ENCODE data around the gene RANBP9. TPM values are rescaled to one million over a fixed set of nuclear protein-coding genes. Genes with fewer than 3 reads are reported as not detected.

The RANBP9 gene
- total RNA-seq, 1 donor from 2014 or later = 39.1 TPM

DNA sequence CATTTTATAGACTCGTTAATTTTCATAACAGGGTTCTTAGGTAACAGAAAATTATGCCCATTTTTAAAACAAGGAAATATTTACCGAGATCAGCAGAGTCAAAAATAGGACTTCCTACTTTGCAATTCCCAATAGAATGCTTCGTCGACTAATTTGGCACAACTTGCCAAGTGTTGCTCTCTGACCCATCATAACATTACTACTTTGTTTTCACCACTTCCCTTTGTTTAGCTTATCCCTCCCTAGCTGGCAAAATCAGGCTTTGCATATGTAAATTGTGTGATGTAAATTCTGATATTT lies 914 bp upstream of the RANBP9 start:
- peak overlapping the region; percentile 86 to 91 (median 86) for H3K4me3 ChIP-seq (ENCODE audit: low read length in 3 of 3)
- no peaks in the 10 kb centered on the region for H3K36me3 ChIP-seq (ENCODE audit: control insufficient read depth in 3 of 3, insufficient read depth in 3 of 3, low read length in 3 of 3)
- no peaks in the 10 kb centered on the region for H3K27me3 ChIP-seq (ENCODE audit: control insufficient read depth in 3 of 3, insufficient read depth in 3 of 3, low read length in 3 of 3)
- peaks cover 8 to 17% (median 14%) of the 10 kb centered on the region in 3 donors for H3K4me1 ChIP-seq (ENCODE audit: control insufficient read depth in 3 of 3, insufficient read depth in 3 of 3, low read length in 3 of 3)
- peak overlapping the region; percentile 96 for H3K27ac ChIP-seq (ENCODE audit: low read depth, low read length)
- no peaks in the 10 kb centered on the region for H3K9me3 ChIP-seq (ENCODE audit: control insufficient read depth in 3 of 3, low read length in 3 of 3)
- H3K9ac ChIP-seq (ENCODE audit: low read depth in 1 of 3, low read length in 3 of 3) = peak overlapping the region; percentile 79 to 92 (median 87)

DNA sequence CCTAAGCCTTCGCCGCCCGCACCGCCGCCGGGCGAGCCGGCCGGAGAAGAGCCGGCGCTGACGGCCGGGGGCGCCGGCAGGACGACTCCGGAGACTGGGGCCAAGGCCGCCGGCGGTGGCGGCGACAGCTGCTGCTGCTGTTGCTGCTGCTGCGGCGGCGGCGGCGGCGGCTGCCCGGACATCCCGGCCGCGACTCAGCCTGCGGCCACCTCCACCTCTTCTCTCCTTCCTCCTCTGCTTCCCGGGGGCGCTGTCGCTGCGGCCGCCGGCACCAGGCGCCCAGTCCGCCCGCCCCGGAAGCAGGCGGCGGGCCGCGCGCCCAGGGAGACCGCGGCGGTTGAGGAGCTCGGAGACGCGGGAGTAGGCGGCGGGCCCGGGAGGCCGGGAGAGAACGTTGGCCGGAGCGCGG lies 307 bp downstream of the RANBP9 start:
- peak overlapping the region in 2 of 3 donors; percentile 53 to 55 for H3K4me3 ChIP-seq (ENCODE audit: low read length in 3 of 3)
- no peaks in the 10 kb centered on the region for H3K27me3 ChIP-seq (ENCODE audit: control insufficient read depth in 3 of 3, insufficient read depth in 3 of 3, low read length in 3 of 3)
- H3K27ac ChIP-seq (ENCODE audit: low read depth, low read length) = peak overlapping the region; percentile 64
- no peaks in the 10 kb centered on the region for H3K36me3 ChIP-seq (ENCODE audit: control insufficient read depth in 3 of 3, insufficient read depth in 3 of 3, low read length in 3 of 3)
- H3K9ac ChIP-seq (ENCODE audit: low read depth in 1 of 3, low read length in 3 of 3) = peak overlapping the region in 2 of 3 donors; percentile 40 to 93
- H3K4me1 ChIP-seq (ENCODE audit: control insufficient read depth in 3 of 3, insufficient read depth in 3 of 3, low read length in 3 of 3) = peaks cover 8 to 18% (median 17%) of the 10 kb centered on the region in 3 donors
- H3K9me3 ChIP-seq (ENCODE audit: control insufficient read depth in 3 of 3, low read length in 3 of 3) = no peaks in the 10 kb centered on the region

DNA sequence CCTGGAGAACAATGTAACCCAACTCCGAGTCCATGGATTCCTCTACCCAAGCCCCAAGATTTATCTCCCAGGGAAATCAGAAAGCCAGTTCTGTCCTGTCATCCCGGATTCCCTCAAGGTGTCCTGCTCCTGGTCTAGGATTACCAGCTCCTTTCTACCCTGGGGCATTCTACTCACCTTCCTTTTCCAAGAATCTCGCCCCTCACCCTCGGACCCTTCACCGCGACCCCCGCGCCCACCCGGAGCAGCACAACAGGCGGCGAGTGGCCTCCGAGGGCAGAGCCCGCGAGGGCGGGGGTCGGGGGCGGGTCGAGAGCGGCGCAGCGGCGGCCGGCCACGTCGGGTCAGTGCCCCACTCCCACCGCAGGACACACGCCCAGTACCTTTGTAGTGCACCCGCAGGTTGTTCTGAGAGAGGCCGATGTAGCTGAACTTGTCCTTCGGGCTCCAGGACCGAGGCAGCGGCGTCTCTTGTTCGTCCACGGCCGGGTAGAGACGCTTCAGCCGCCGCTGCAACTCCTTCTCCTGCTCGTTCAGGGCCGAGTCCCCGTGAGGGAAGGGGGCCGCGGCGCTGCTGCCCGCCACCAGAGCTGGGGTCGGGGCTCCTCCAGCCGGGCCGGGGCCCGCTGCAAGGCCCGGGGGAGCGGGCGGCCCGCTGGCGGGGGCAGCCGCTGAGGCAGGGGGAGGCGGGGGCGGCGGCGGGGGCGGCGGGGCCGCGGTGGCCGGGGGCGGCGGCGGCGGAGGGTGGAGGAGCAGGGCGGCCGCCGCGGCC lies 897 bp downstream of the RANBP9 start:
- peaks cover 8 to 18% (median 17%) of the 10 kb centered on the region in 3 donors for H3K4me1 ChIP-seq (ENCODE audit: control insufficient read depth in 3 of 3, insufficient read depth in 3 of 3, low read length in 3 of 3)
- no peaks in the 10 kb centered on the region for H3K27me3 ChIP-seq (ENCODE audit: control insufficient read depth in 3 of 3, insufficient read depth in 3 of 3, low read length in 3 of 3)
- peak overlapping the region; percentile 92 for H3K27ac ChIP-seq (ENCODE audit: low read depth, low read length)
- H3K36me3 ChIP-seq (ENCODE audit: control insufficient read depth in 3 of 3, insufficient read depth in 3 of 3, low read length in 3 of 3) = no peaks in the 10 kb centered on the region
- H3K9ac ChIP-seq (ENCODE audit: low read depth in 1 of 3, low read length in 3 of 3) = peak overlapping the region; percentile 90 to 93 (median 91)
- no peaks in the 10 kb centered on the region for H3K9me3 ChIP-seq (ENCODE audit: control insufficient read depth in 3 of 3, low read length in 3 of 3)
- H3K4me3 ChIP-seq (ENCODE audit: low read length in 3 of 3) = peak overlapping the region; percentile 85 to 90 (median 87)

DNA sequence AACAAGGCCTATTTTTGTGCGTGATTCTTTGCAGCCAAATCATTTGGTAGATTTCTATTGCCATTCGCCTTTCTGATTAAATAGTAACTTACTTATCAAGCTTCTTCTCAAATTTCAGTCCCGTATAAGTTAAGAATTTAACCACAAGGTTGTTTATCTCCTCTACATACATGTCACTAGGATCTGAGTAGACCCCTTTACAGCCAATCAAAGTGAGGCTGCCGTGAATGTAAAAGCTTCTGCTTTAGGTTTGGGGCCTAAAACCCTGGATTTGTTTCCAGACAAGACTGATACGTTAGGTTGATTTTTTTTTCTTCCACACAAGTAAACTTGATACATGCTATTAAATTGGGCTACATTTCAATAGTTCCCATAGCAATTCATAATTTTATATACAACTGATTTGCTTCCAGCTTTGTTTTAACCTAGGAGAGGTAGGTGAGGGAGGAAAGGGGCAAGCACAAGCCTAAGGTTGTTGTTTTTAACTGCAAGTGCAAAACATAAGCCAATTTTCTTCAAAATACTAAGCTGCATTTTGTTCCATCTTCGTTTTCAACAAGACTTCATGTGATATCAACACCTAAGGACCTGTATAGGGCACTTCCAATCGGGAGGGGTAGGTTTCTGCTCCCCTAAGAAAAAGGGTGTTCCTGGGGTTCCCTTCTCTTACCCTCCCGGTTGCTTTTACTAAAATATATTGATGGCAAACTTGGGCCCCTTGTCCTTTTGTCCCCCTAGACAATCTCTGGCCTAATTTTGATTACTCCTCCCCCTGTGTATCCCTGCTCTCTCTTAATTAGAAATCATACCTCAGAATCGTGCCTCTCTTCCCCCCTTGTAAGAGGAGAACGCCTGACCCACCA lies 1.7 kb downstream of the RANBP9 start:
- H3K9ac ChIP-seq (ENCODE audit: low read depth in 1 of 3, low read length in 3 of 3) = peak overlapping the region; percentile 90 to 93 (median 91)
- no peaks in the 10 kb centered on the region for H3K36me3 ChIP-seq (ENCODE audit: control insufficient read depth in 3 of 3, insufficient read depth in 3 of 3, low read length in 3 of 3)
- peak overlapping the region; percentile 92 for H3K27ac ChIP-seq (ENCODE audit: low read depth, low read length)
- H3K4me1 ChIP-seq (ENCODE audit: control insufficient read depth in 3 of 3, insufficient read depth in 3 of 3, low read length in 3 of 3) = peaks cover 8 to 18% (median 17%) of the 10 kb centered on the region in 3 donors
- peak overlapping the region; percentile 85 to 90 (median 87) for H3K4me3 ChIP-seq (ENCODE audit: low read length in 3 of 3)
- no peaks in the 10 kb centered on the region for H3K27me3 ChIP-seq (ENCODE audit: control insufficient read depth in 3 of 3, insufficient read depth in 3 of 3, low read length in 3 of 3)
- H3K9me3 ChIP-seq (ENCODE audit: control insufficient read depth in 3 of 3, low read length in 3 of 3) = no peaks in the 10 kb centered on the region

DNA sequence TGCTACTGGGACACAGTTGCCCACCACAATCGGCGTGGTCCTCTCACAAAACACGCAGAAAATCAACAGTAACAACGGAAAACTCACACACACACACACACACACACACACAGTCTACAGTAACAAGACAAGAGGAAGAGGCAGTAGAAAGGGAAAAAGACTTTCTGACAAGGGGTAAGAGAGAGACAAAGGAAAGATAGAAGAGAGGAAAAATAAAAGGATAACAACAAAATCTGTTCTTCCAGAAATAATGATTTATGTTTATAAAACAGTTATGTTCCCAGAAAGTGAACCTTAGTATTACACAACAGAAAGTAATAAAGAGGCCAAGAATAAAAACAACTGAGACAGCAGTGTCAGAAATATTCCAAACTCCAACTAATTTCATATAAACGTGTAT lies 2.9 kb downstream of the RANBP9 start:
- peak overlapping the region; percentile 92 for H3K27ac ChIP-seq (ENCODE audit: low read depth, low read length)
- no peaks in the 10 kb centered on the region for H3K27me3 ChIP-seq (ENCODE audit: control insufficient read depth in 3 of 3, insufficient read depth in 3 of 3, low read length in 3 of 3)
- H3K4me3 ChIP-seq (ENCODE audit: low read length in 3 of 3) = peak overlapping the region; percentile 85 to 90 (median 87)
- H3K4me1 ChIP-seq (ENCODE audit: control insufficient read depth in 3 of 3, insufficient read depth in 3 of 3, low read length in 3 of 3) = peaks cover 9 to 23% (median 20%) of the 10 kb centered on the region in 3 donors
- H3K36me3 ChIP-seq (ENCODE audit: control insufficient read depth in 3 of 3, insufficient read depth in 3 of 3, low read length in 3 of 3) = no peaks in the 10 kb centered on the region
- no peaks in the 10 kb centered on the region for H3K9me3 ChIP-seq (ENCODE audit: control insufficient read depth in 3 of 3, low read length in 3 of 3)
- H3K9ac ChIP-seq (ENCODE audit: low read depth in 1 of 3, low read length in 3 of 3) = peak overlapping the region; percentile 90 to 93 (median 91)

DNA sequence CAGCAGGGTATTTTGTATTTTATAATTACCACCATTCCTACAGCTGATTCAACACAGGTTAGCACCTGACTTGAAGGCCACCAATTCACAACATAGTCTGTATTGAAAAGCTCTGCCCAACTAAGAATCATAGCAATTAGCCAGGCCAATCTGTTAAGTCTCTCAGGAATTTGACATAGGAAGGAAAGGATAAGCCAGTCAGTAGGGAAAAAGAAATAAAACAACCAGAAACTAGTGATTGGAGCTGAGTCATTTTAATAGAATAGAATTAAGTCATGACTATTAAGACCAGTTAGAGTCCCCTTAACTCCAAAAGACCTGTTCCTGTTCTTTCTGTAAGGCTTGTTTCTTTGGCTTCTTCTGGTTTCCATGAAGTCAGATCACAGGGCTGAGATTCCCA lies 8.1 kb downstream of the RANBP9 start:
- H3K27me3 ChIP-seq (ENCODE audit: control insufficient read depth in 3 of 3, insufficient read depth in 3 of 3, low read length in 3 of 3) = no peaks in the 10 kb centered on the region
- peaks cover 16 to 24% (median 16%) of the 10 kb centered on the region in 3 donors for H3K4me1 ChIP-seq (ENCODE audit: control insufficient read depth in 3 of 3, insufficient read depth in 3 of 3, low read length in 3 of 3)
- no peaks in the 10 kb centered on the region for H3K9me3 ChIP-seq (ENCODE audit: control insufficient read depth in 3 of 3, low read length in 3 of 3)
- H3K9ac ChIP-seq (ENCODE audit: low read depth in 1 of 3, low read length in 3 of 3) = no peak overlapping the region
- no peaks in the 10 kb centered on the region for H3K36me3 ChIP-seq (ENCODE audit: control insufficient read depth in 3 of 3, insufficient read depth in 3 of 3, low read length in 3 of 3)
- H3K4me3 ChIP-seq (ENCODE audit: low read length in 3 of 3) = no peak overlapping the region
- no peak overlapping the region for H3K27ac ChIP-seq (ENCODE audit: low read depth, low read length)

DNA sequence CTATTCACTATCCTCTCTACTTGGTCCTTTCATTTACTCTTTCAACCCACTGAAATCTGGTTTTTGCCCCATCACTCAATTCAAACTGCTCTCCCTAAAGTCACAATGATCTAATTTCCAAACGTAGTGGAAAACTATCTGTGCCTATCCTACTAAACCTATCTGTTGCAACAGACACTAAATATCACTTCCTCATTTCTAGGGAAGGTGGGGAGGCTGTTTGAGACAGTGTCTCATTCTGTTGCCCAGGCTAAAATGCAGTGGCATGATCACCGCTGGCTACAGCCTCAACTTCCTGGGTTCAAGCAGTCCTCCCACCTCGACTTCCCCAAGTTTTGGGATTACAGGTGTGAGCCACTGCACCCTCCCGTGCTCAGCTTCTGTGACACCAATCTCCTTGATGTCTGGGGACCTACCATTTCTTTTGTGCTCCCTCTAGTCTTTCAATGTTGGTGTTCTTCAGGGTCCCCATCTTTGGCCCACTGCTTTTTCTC lies 8.8 kb downstream of the RANBP9 start:
- Histone ChIP-seq H3K4me1 (ENCODE audit: control insufficient read depth in 3 of 3, insufficient read depth in 3 of 3, low read length in 3 of 3) (peaks cover 9 to 18% (median 11%) of the 10 kb centered on the region in 3 donors), H3K27me3 (ENCODE audit: control insufficient read depth in 3 of 3, insufficient read depth in 3 of 3, low read length in 3 of 3) (no peaks in the 10 kb centered on the region), H3K9ac (ENCODE audit: low read depth in 1 of 3, low read length in 3 of 3) (no peak overlapping the region), H3K36me3 (ENCODE audit: control insufficient read depth in 3 of 3, insufficient read depth in 3 of 3, low read length in 3 of 3) (no peaks in the 10 kb centered on the region), H3K27ac (ENCODE audit: low read depth, low read length) (no peak overlapping the region), H3K4me3 (ENCODE audit: low read length in 3 of 3) (no peak overlapping the region), H3K9me3 (ENCODE audit: control insufficient read depth in 3 of 3, low read length in 3 of 3) (no peaks in the 10 kb centered on the region)

DNA sequence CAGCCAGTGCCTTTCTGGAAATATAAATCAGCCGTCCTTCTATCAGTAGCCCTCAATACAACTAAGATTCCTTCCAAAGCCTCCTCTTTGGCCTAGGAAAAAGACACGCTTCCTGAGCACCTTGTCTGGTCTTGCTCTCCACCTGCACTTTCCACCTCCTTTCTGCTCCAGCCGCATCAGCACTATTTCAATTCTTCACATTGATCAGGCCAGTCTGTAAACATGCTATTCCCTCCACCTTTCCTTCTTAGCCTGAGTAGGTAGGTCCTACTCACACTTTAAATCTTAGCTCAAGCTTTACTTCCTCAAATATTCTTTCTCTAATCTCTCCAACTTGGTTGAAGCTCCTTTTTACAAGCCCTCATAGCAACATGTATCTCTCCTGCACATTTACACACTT lies 11.4 kb downstream of the RANBP9 start:
- Histone ChIP-seq H3K9ac (ENCODE audit: low read depth in 1 of 3, low read length in 3 of 3) (no peak overlapping the region), H3K27ac (ENCODE audit: low read depth, low read length) (no peak overlapping the region), H3K27me3 (ENCODE audit: control insufficient read depth in 3 of 3, insufficient read depth in 3 of 3, low read length in 3 of 3) (no peaks in the 10 kb centered on the region), H3K4me3 (ENCODE audit: low read length in 3 of 3) (no peak overlapping the region), H3K4me1 (ENCODE audit: control insufficient read depth in 3 of 3, insufficient read depth in 3 of 3, low read length in 3 of 3) (peaks cover 8 to 14% (median 10%) of the 10 kb centered on the region in 3 donors), H3K9me3 (ENCODE audit: control insufficient read depth in 3 of 3, low read length in 3 of 3) (no peaks in the 10 kb centered on the region), H3K36me3 (ENCODE audit: control insufficient read depth in 3 of 3, insufficient read depth in 3 of 3, low read length in 3 of 3) (no peaks in the 10 kb centered on the region)

DNA sequence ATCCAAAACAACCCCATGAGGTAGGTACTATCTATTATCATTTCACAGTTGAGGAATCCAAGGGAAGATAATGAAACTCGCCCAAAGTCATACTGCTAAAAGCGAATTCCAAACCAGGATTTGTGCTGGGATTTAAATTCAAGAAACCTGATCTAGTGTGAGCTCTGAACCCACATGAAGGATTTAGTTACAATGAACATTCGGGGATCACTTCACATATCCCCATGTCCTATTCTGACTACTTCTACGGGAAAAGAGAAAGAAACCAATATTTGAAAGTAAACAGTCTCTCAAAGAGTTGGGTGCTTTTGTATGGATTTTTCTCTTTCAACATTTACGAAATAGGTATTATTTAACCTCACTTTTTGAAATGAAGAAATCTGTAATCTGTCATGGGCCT lies 12.9 kb downstream of the RANBP9 start:
- Histone ChIP-seq H3K4me3 (ENCODE audit: low read length in 3 of 3) (peak overlapping the region in 1 of 3 donors; percentile 23), H3K9me3 (ENCODE audit: control insufficient read depth in 3 of 3, low read length in 3 of 3) (no peaks in the 10 kb centered on the region), H3K4me1 (ENCODE audit: control insufficient read depth in 3 of 3, insufficient read depth in 3 of 3, low read length in 3 of 3) (peaks cover 11 to 15% (median 15%) of the 10 kb centered on the region in 3 donors), H3K9ac (ENCODE audit: low read depth in 1 of 3, low read length in 3 of 3) (no peak overlapping the region), H3K27ac (ENCODE audit: low read depth, low read length) (no peak overlapping the region), H3K27me3 (ENCODE audit: control insufficient read depth in 3 of 3, insufficient read depth in 3 of 3, low read length in 3 of 3) (no peaks in the 10 kb centered on the region), H3K36me3 (ENCODE audit: control insufficient read depth in 3 of 3, insufficient read depth in 3 of 3, low read length in 3 of 3) (no peaks in the 10 kb centered on the region)

DNA sequence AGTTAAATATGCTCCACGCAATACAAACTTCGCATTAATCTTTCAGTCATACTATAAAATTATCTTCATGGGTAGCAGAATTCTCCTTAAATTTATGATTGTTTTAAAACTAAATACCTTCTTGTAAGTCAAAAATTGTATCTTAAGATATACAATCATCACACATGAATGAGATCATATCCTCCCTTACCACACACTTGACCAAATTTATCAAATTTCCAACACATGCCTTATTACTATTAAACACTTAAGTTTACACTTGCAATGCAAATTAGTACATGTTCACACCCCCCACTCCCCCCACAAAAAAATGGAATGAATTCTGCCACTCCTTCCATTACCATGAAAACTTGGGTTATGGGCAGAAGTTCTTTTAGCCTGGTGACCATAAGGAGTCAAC lies 13.8 kb downstream of the RANBP9 start:
- Histone ChIP-seq H3K27ac (ENCODE audit: low read depth, low read length) (no peak overlapping the region), H3K9me3 (ENCODE audit: control insufficient read depth in 3 of 3, low read length in 3 of 3) (no peaks in the 10 kb centered on the region), H3K36me3 (ENCODE audit: control insufficient read depth in 3 of 3, insufficient read depth in 3 of 3, low read length in 3 of 3) (no peaks in the 10 kb centered on the region), H3K4me3 (ENCODE audit: low read length in 3 of 3) (no peak overlapping the region), H3K9ac (ENCODE audit: low read depth in 1 of 3, low read length in 3 of 3) (no peak overlapping the region), H3K4me1 (ENCODE audit: control insufficient read depth in 3 of 3, insufficient read depth in 3 of 3, low read length in 3 of 3) (peaks cover 9 to 17% (median 13%) of the 10 kb centered on the region in 3 donors), H3K27me3 (ENCODE audit: control insufficient read depth in 3 of 3, insufficient read depth in 3 of 3, low read length in 3 of 3) (no peaks in the 10 kb centered on the region)

Measured in skeletal muscle tissue (tissue), 4 donors.